H9 (cell line): ENCODE data around the gene TMEM131. TPM values are rescaled to one million over a fixed set of nuclear protein-coding genes. Genes with fewer than 3 reads are reported as not detected.

Experiments used
- DNase-seq: peaks from one replicate; pipeline ENCODE4 v3.0.0-alpha.2; 2017
- H2AFZ ChIP-seq: one replicate; pipeline ENCODE4 v1.6.1; 2013; ENCODE audit warnings: mild to moderate bottlenecking, low read length, control low read depth, moderate library complexity
- H2AK5ac ChIP-seq: 2 replicates; pipeline ENCODE4 v1.6.1; 2013; ENCODE audit warnings: low read length, control low read depth, mixed read lengths; ENCODE audit not compliant: insufficient read length
- H2BK120ac ChIP-seq: one replicate; pipeline ENCODE4 v1.6.1; 2013; ENCODE audit warnings: low read depth, mild to moderate bottlenecking, low read length, control low read depth, inconsistent platforms; ENCODE audit not compliant: poor library complexity, severe bottlenecking
- H2BK12ac ChIP-seq: 2 replicates; pipeline ENCODE4 v1.6.1; 2013; ENCODE audit warnings: low read length, control low read depth, mixed read lengths, low read depth; ENCODE audit not compliant: insufficient read length
- H2BK15ac ChIP-seq: 2 replicates; pipeline ENCODE4 v1.6.1; 2013; ENCODE audit warnings: low read depth, low read length, control low read depth
- H2BK20ac ChIP-seq: one replicate; pipeline ENCODE4 v1.6.1; 2013; ENCODE audit warnings: low read depth, mild to moderate bottlenecking, low read length, control low read depth, inconsistent platforms; ENCODE audit not compliant: poor library complexity, severe bottlenecking
- H2BK5ac ChIP-seq: 2 replicates; pipeline ENCODE4 v1.6.1; 2013; ENCODE audit warnings: low read length, control low read depth, mixed read lengths; ENCODE audit not compliant: insufficient read length
- H3K14ac ChIP-seq: 2 replicates; pipeline ENCODE4 v1.6.1; 2013; ENCODE audit warnings: low read length, control low read depth; ENCODE audit not compliant: insufficient read depth
- H3K18ac ChIP-seq: 2 replicates; pipeline ENCODE4 v1.6.1; 2013; ENCODE audit warnings: low read depth, mild to moderate bottlenecking, mixed read lengths, low read length, control low read depth; ENCODE audit not compliant: insufficient read length
- H3K23ac ChIP-seq: 2 replicates; pipeline ENCODE4 v1.6.1; 2013; ENCODE audit warnings: low read length, control low read depth, mixed read lengths, low read depth; ENCODE audit not compliant: insufficient read length
- H3K23me2 ChIP-seq: 2 replicates; pipeline ENCODE4 v1.6.1; 2013; ENCODE audit warnings: low read depth, mild to moderate bottlenecking, mixed read lengths, low read length, control low read depth; ENCODE audit not compliant: insufficient read length, poor library complexity, severe bottlenecking
- H3K27ac ChIP-seq: 2 replicates; pipeline ENCODE4 v1.5.1; 2013; ENCODE audit warnings: low read length, control low read depth, mixed read lengths, low read depth; ENCODE audit not compliant: insufficient read length
- H3K27me3 ChIP-seq: 2 replicates; pipeline ENCODE4 v1.6.1; 2013; ENCODE audit warnings: low read length, control low read depth, inconsistent platforms; ENCODE audit not compliant: insufficient read depth
- H3K4ac ChIP-seq: 2 replicates; pipeline ENCODE4 v1.6.1; 2013; ENCODE audit warnings: low read depth, mild to moderate bottlenecking, control low read depth, inconsistent platforms, low read length, moderate library complexity
- H3K4me1 ChIP-seq: 2 replicates; pipeline ENCODE4 v1.6.1; 2013; ENCODE audit warnings: low read length, control low read depth, inconsistent platforms; ENCODE audit not compliant: insufficient read depth
- H3K4me2 ChIP-seq: 2 replicates; pipeline ENCODE4 v1.6.1; 2013; ENCODE audit warnings: low read length, control low read depth, mixed read lengths; ENCODE audit not compliant: insufficient read length, insufficient read depth
- H3K56ac ChIP-seq: 2 replicates; pipeline ENCODE4 v1.6.1; 2013; ENCODE audit warnings: low read depth, mild to moderate bottlenecking, mixed read lengths, low read length, control low read depth; ENCODE audit not compliant: insufficient read length
- H3K79me1 ChIP-seq: 2 replicates; pipeline ENCODE4 v1.6.1; 2013; ENCODE audit warnings: low read depth, mild to moderate bottlenecking, moderate library complexity, low read length, control low read depth, inconsistent platforms; ENCODE audit not compliant: insufficient read depth, poor library complexity, severe bottlenecking
- H3K79me2 ChIP-seq: 2 replicates; pipeline ENCODE4 v1.6.1; 2013; ENCODE audit warnings: low read length, control low read depth, inconsistent platforms; ENCODE audit not compliant: insufficient read depth
- H3K9ac ChIP-seq: 2 replicates; pipeline ENCODE4 v1.6.1; 2013; ENCODE audit warnings: low read length, control low read depth, mixed read lengths; ENCODE audit not compliant: insufficient read length; ENCODE audit errors: extremely low read depth
- H3K9me3 ChIP-seq: one replicate; pipeline ENCODE4 v1.6.1; 2013; ENCODE audit warnings: low read depth, low read length, inconsistent platforms; ENCODE audit not compliant: control insufficient read depth
- H3T11ph ChIP-seq: one replicate; pipeline ENCODE4 v1.6.1; 2013; ENCODE audit warnings: mild to moderate bottlenecking, low read length, control low read depth, inconsistent platforms
- H4K20me1 ChIP-seq: one replicate; pipeline ENCODE4 v1.6.1; 2013; ENCODE audit not compliant: control insufficient read depth, insufficient read length, insufficient read depth
- H4K5ac ChIP-seq: 2 replicates; pipeline ENCODE4 v1.6.1; 2013; ENCODE audit warnings: low read depth, mild to moderate bottlenecking, mixed read lengths, low read length, control low read depth; ENCODE audit not compliant: insufficient read length
- H4K8ac ChIP-seq: replicated peaks from 2 replicates; pipeline ENCODE4 v1.6.1; 2013; ENCODE audit warnings: low read length, control low read depth, mixed read lengths, low read depth; ENCODE audit not compliant: insufficient read length
- H4K91ac ChIP-seq: 2 replicates; pipeline ENCODE4 v1.6.1; 2013; ENCODE audit warnings: low read depth, mild to moderate bottlenecking, moderate library complexity, mixed read lengths, low read length, control low read depth; ENCODE audit not compliant: insufficient read length
- H3K27ac Mint-ChIP-seq, 3 experiments: 2 replicates in 2 of 3; 3 replicates in 1 of 3; pipeline ENCODE4 v1.8.0; 2020 to 2021; ENCODE audit warnings: mixed read lengths in 3 of 3, mild to moderate bottlenecking in 1 of 3, moderate library complexity in 1 of 3
- H3K27me3 Mint-ChIP-seq: 2 replicates; pipeline ENCODE4 v1.8.0; 2021; ENCODE audit warnings: low read depth, mild to moderate bottlenecking, moderate library complexity, mixed read lengths
- H3K36me3 Mint-ChIP-seq, 3 experiments: 2 replicates in 2 of 3; 3 replicates in 1 of 3; pipeline ENCODE4 v1.8.0; 2020 to 2021; ENCODE audit warnings: low read depth in 3 of 3, mixed read lengths in 3 of 3; ENCODE audit not compliant: insufficient read depth in 1 of 3
- H3K4me1 Mint-ChIP-seq, 2 experiments: 2 replicates each; pipeline ENCODE4 v1.8.0; 2020; ENCODE audit warnings: mixed read lengths in 2 of 2
- H3K4me3 Mint-ChIP-seq, 2 experiments: 2 replicates in 1 of 2; 3 replicates in 1 of 2; pipeline ENCODE4 v1.8.0; 2020 to 2021; ENCODE audit warnings: mild to moderate bottlenecking in 2 of 2, mixed read lengths in 2 of 2, moderate library complexity in 1 of 2
- H3K9me3 Mint-ChIP-seq, 2 experiments: 2 replicates in 1 of 2; 3 replicates in 1 of 2; pipeline ENCODE4 v1.8.0; 2020; ENCODE audit warnings: mild to moderate bottlenecking in 2 of 2, mixed read lengths in 2 of 2, moderate library complexity in 1 of 2
- WGBS: extraction: QIAGEN DNeasy Blood & Tissue Kit; methylation state at CpG from one replicate; pipeline ENCODE4 v1.1.7; 2013; ENCODE audit warnings: missing lambda C conversion rate, low lambda C conversion rate, mixed read lengths; ENCODE audit not compliant: insufficient read length; ENCODE audit errors: extremely low coverage; 5-methylcytosine and 5-hydroxymethylcytosine counted together
- total RNA-seq: library from RNA; stranded (reverse); gene quantifications from 2 replicates; pipeline ENCODE4 v1.2.1, GENCODE V29; 2021
- TF ChIP-seq, protein P1 (sequence below): fragments of 200-600 bp; sonication (generic); conservative IDR thresholded peaks from 3 replicates; pipeline ENCODE4 v1.8.0; 2021; ENCODE audit warnings: antibody characterized with exemption, mild to moderate bottlenecking

TMEM131 gene
- total RNA-seq, 1 experiment from 2014 or later: 20.9 TPM

- no peak for DNase-seq
- peak within 1 kb of the TSS in 2 of 3 experiments; percentile 50 to 53; a peak in 1 of 7 replicates for H3K27ac Mint-ChIP-seq
These were observed 282.3 kb downstream of the TMEM131 start, which contains the start of gene ZAP70 for GRCh38 chr2:97713296-97714083. TSS of gene ZAP70 (plus strand) at chr2:97713576. CDS start at chr2:97724037, 10,461 bp downstream.

More at GRCh38 chr2:97713296-97714083, 282.3 kb downstream of the TMEM131 start, which contains the start of gene ZAP70:
- Histone ChIP-seq H3K79me2 (no peaks in the 10 kb centered on the region), H3K23me2 (no peaks in the 10 kb centered on the region), H4K91ac (no peak within 1 kb of the TSS), H3K4me2 (no peak within 1 kb of the TSS), H2AK5ac (no peak within 1 kb of the TSS), H3K9me3 (no peaks in the 10 kb centered on the region), H2BK12ac (no peak within 1 kb of the TSS), H3K79me1 (no peaks in the 10 kb centered on the region), H4K8ac (no peak within 1 kb of the TSS), H2BK120ac (no peak within 1 kb of the TSS), H2BK20ac (no peak within 1 kb of the TSS), H3K4ac (no peak within 1 kb of the TSS), H4K5ac (no peak within 1 kb of the TSS), H4K20me1 (no peaks in the 10 kb centered on the region), H2BK5ac (no peak within 1 kb of the TSS), H3T11ph (no peak within 1 kb of the TSS), H3K23ac (no peak within 1 kb of the TSS), H3K14ac (no peak within 1 kb of the TSS; the same call in 1 of the 2 replicates), H3K18ac (no peak within 1 kb of the TSS), H3K9ac (no peak within 1 kb of the TSS), H2BK15ac (no peak within 1 kb of the TSS), H3K27me3 (no peaks in the 10 kb centered on the region), H3K4me1 (no peaks in the 10 kb centered on the region), H2AFZ (no peak within 1 kb of the TSS), H3K27ac (no peak within 1 kb of the TSS), H3K56ac (no peak within 1 kb of the TSS)
- Mint-ChIP-seq H3K4me3 (no peak within 1 kb of the TSS; a peak in 1 of 5 replicates), H3K27me3 (peaks cover 4% of the 10 kb centered on the region), H3K36me3 (peaks cover 0 to 4% (median 0%) of the 10 kb centered on the region in 3 experiments; a peak in 3 of 7 replicates), H3K4me1 (peaks cover 8 to 13% of the 10 kb centered on the region in 2 experiments), H3K9me3 (peaks cover 0 to 2% of the 10 kb centered on the region in 2 experiments; a peak in 2 of 5 replicates)
- TF ChIP-seq, protein P1, sequence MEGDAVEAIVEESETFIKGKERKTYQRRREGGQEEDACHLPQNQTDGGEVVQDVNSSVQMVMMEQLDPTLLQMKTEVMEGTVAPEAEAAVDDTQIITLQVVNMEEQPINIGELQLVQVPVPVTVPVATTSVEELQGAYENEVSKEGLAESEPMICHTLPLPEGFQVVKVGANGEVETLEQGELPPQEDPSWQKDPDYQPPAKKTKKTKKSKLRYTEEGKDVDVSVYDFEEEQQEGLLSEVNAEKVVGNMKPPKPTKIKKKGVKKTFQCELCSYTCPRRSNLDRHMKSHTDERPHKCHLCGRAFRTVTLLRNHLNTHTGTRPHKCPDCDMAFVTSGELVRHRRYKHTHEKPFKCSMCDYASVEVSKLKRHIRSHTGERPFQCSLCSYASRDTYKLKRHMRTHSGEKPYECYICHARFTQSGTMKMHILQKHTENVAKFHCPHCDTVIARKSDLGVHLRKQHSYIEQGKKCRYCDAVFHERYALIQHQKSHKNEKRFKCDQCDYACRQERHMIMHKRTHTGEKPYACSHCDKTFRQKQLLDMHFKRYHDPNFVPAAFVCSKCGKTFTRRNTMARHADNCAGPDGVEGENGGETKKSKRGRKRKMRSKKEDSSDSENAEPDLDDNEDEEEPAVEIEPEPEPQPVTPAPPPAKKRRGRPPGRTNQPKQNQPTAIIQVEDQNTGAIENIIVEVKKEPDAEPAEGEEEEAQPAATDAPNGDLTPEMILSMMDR: no peak
- no CpG with 5 or more reads among the region's 21 CpGs for WGBS
